ENCODE data around the gene STXBP4. TPM values are rescaled to one million over a fixed set of nuclear protein-coding genes. Genes with fewer than 3 reads are reported as not detected.

STXBP4 gene
- total RNA-seq, 1 experiment from 2014 or later, result 12.0 TPM

DNA sequence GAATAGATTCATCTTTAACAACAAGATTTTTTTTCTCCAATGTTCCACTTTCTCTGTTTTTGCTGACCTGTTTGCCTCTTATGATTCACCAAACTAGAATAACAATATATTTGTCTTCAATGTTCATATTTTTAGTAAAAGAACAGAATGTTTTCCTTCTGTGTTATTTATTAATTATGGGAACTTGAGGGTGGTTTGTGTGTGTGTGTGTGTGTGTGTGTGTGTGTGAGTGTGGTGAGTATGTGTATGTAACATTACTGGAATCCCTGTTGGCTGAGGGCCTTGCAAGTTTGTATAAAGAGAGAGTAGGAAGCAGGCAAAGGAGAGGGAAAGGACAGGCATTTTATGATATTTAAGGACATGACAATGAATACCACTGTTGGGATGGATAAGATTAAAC, 13.8 kb downstream of the STXBP4 start:
- no peaks in the 10 kb centered on the region; the same call in 1 of the 2 replicates for H3K9me2 ChIP-seq (ENCODE audit: insufficient read depth)

DNA sequence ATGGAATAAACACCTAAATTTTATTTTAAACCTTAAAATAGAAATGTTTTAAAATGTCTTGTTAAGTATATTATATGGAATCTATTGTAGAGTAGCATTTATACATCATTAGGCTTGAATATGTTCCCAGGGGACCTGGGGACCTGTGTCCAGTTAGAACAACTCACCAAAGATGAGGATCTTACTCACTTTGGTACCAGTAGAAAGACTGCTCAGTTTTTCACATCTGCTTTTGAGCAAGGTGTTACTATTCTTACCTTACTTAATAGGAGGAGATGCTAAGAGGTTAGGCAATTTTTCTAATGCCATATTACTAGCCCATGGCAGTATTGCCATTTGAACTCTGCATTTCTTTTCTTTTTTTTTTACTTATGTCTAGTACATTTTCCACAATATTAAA, 14.7 kb downstream of the STXBP4 start:
- no TSS peak for BruUV-seq (replicated peaks)
- Histone ChIP-seq H3K27me3 (ENCODE audit: insufficient read depth, low read depth) (no peaks in the 10 kb centered on the region), H3K4me1 (replicated peaks; ENCODE audit: insufficient read depth) (no peaks in the 10 kb centered on the region), H3K27ac (no peak overlapping the region), H3K9me3 (ENCODE audit: insufficient read depth, low read depth) (peaks cover 13% of the 10 kb centered on the region; the same call in 1 of the 2 replicates), H3K9me2 (ENCODE audit: insufficient read depth) (no peaks in the 10 kb centered on the region; the same call in 1 of the 2 replicates), H4K20me1 (ENCODE audit: insufficient read depth) (no peaks in the 10 kb centered on the region), H3K36me3 (ENCODE audit: low read depth) (no peaks in the 10 kb centered on the region), H3K4me2 (no peak overlapping the region), H3K79me2 (ENCODE audit: low read depth) (no peaks in the 10 kb centered on the region), H3F3A (ENCODE audit: insufficient read depth, low read depth) (no peaks in the 10 kb centered on the region), H3K4me3 (no peak overlapping the region), H2AFZ (no peak overlapping the region)
- ChIA-PET CTCF (no interaction called here), POLR2A (ENCODE audit: unreplicated experiment) (no interaction called here)
- TF ChIP-seq, protein P1, sequence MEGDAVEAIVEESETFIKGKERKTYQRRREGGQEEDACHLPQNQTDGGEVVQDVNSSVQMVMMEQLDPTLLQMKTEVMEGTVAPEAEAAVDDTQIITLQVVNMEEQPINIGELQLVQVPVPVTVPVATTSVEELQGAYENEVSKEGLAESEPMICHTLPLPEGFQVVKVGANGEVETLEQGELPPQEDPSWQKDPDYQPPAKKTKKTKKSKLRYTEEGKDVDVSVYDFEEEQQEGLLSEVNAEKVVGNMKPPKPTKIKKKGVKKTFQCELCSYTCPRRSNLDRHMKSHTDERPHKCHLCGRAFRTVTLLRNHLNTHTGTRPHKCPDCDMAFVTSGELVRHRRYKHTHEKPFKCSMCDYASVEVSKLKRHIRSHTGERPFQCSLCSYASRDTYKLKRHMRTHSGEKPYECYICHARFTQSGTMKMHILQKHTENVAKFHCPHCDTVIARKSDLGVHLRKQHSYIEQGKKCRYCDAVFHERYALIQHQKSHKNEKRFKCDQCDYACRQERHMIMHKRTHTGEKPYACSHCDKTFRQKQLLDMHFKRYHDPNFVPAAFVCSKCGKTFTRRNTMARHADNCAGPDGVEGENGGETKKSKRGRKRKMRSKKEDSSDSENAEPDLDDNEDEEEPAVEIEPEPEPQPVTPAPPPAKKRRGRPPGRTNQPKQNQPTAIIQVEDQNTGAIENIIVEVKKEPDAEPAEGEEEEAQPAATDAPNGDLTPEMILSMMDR (conservative IDR thresholded peaks at IDR 0.05), result no peak
- no peak for TF ChIP-seq EZH2 (IDR thresholded peaks at IDR 0.05; ENCODE audit: low read depth)
- DNase-seq, result no peak
- intact Hi-C loops (cut with micrococcal nuclease; ENCODE audit: unreplicated experiment), result no loop called here

More for the DNA sequence above, 13.8 kb downstream of the STXBP4 start:
- H3K27ac ChIP-seq, result no peak overlapping the region
- POLR2A ChIA-PET (ENCODE audit: unreplicated experiment), result no interaction called here
- BruUV-seq (replicated peaks), result no TSS peak
- CTCF ChIA-PET, result no interaction called here
- no peak for DNase-seq
- H3K9me3 ChIP-seq (ENCODE audit: insufficient read depth, low read depth), result peaks cover 13% of the 10 kb centered on the region; the same call in 1 of the 2 replicates
- no peaks in the 10 kb centered on the region for H4K20me1 ChIP-seq (ENCODE audit: insufficient read depth)
- H3K4me2 ChIP-seq, result no peak overlapping the region
- TF ChIP-seq, protein P1 (conservative IDR thresholded peaks at IDR 0.05), result no peak
- H3K27me3 ChIP-seq (ENCODE audit: insufficient read depth, low read depth), result no peaks in the 10 kb centered on the region
- no peak overlapping the region for H2AFZ ChIP-seq
- H3K36me3 ChIP-seq (ENCODE audit: low read depth), result no peaks in the 10 kb centered on the region
- H3K4me1 ChIP-seq (replicated peaks; ENCODE audit: insufficient read depth), result no peaks in the 10 kb centered on the region
- H3F3A ChIP-seq (ENCODE audit: insufficient read depth, low read depth), result no peaks in the 10 kb centered on the region
- no peak overlapping the region for H3K4me3 ChIP-seq
- intact Hi-C loops (cut with micrococcal nuclease; ENCODE audit: unreplicated experiment), result no loop called here
- H3K79me2 ChIP-seq (ENCODE audit: low read depth), result no peaks in the 10 kb centered on the region

DNA sequence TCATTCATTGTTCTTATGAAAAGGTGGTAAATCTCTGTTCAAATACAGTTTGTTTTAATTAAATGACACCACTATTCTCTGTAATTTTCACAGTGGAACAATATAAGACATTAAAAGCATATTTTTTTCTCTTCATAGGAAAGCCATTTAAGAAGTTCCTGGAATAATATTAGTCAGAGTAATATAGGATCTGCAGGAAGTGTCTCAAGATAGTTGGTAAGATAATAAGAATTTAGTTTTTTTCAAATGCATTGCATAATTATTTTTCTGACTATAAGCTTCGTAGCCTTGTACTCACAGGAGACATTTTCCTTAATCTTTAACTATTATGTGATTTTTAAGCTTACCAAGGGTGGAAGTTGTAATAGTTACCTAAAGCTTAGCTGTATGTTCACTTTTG, 16.9 kb downstream of the STXBP4 start:
- Histone ChIP-seq H3K4me1 (replicated peaks; ENCODE audit: insufficient read depth) (no peaks in the 10 kb centered on the region), H3F3A (ENCODE audit: insufficient read depth, low read depth) (no peaks in the 10 kb centered on the region), H3K4me2 (no peak overlapping the region), H3K27ac (no peak overlapping the region), H3K9me3 (ENCODE audit: insufficient read depth, low read depth) (peaks cover 9% of the 10 kb centered on the region; the same call in 1 of the 2 replicates), H3K36me3 (ENCODE audit: low read depth) (no peaks in the 10 kb centered on the region), H3K4me3 (no peak overlapping the region), H3K27me3 (ENCODE audit: insufficient read depth, low read depth) (no peaks in the 10 kb centered on the region), H3K79me2 (ENCODE audit: low read depth) (no peaks in the 10 kb centered on the region), H3K9me2 (ENCODE audit: insufficient read depth) (no peaks in the 10 kb centered on the region; the same call in 1 of the 2 replicates), H4K20me1 (ENCODE audit: insufficient read depth) (no peaks in the 10 kb centered on the region), H2AFZ (no peak overlapping the region)
- no TSS peak for BruUV-seq (replicated peaks)
- intact Hi-C loops (cut with micrococcal nuclease; ENCODE audit: unreplicated experiment), result no loop called here
- TF ChIP-seq EZH2 (IDR thresholded peaks at IDR 0.05; ENCODE audit: low read depth), result no peak
- TF ChIP-seq, protein P1 (conservative IDR thresholded peaks at IDR 0.05), result no peak
- ChIA-PET POLR2A (ENCODE audit: unreplicated experiment) (no interaction called here), CTCF (no interaction called here)
- DNase-seq, result no peak
